OCI-LY7 (cell line): Measurements from ENCODE around the gene SPATA17. TPM values are rescaled to one million over a fixed set of nuclear protein-coding genes. Genes with fewer than 3 reads are reported as not detected.

Experiments used
- BruUV-seq: library from RNA; stranded (reverse); fragments of 400-500 nt; replicated peaks from 2 replicates; lab custom pipeline; 2021; lab: Mats Ljungman, UMichigan
- CTCF ChIA-PET: fragments of 300-600 bp; sonication (Branson Sonifier 250); formaldehyde crosslinking; loops from one replicate; lab custom pipeline; 2022; ENCODE audit warnings: antibody characterized with exemption; ENCODE audit not compliant: unreplicated experiment; lab: Charles Lee
- POLR2A ChIA-PET: fragments of 300-600 bp; sonication (Branson Sonifier 250); formaldehyde crosslinking; loops from one replicate; lab custom pipeline; 2022; ENCODE audit warnings: antibody characterized with exemption; lab: Charles Lee
- DNase-seq: peaks from one replicate; pipeline ENCODE4 v3.0.0-alpha.2; 2015; ENCODE audit warnings: low spot score
- H2AFZ ChIP-seq: fragments of 200-600 bp; sonication (generic), shearing (Covaris generic); 2 replicates; pipeline ENCODE4 v1.6.1; 2014; ENCODE audit warnings: mild to moderate bottlenecking, antibody characterized with exemption, low read length, moderate library complexity
- H3K27ac ChIP-seq: fragments of 200-600 bp; sonication (generic); 2 replicates; pipeline ENCODE4 v1.5.1; 2014; ENCODE audit warnings: mixed run types, low read depth, mild to moderate bottlenecking, moderate library complexity, low read length, inconsistent platforms; ENCODE audit not compliant: poor library complexity, severe bottlenecking
- H3K36me3 ChIP-seq: fragments of 200-600 bp; sonication (generic); 2 replicates; pipeline ENCODE4 v1.6.1; 2014; ENCODE audit warnings: mild to moderate bottlenecking, antibody characterized with exemption, low read length, moderate library complexity, mixed read lengths; ENCODE audit not compliant: insufficient read depth
- H3K4me1 ChIP-seq: fragments of 200-600 bp; sonication (generic); 2 replicates; pipeline ENCODE4 v1.5.1; 2014; ENCODE audit warnings: mild to moderate bottlenecking, low read length; ENCODE audit not compliant: insufficient read depth, poor library complexity, severe bottlenecking
- H3K4me2 ChIP-seq: fragments of 200-600 bp; sonication (generic); 2 replicates; pipeline ENCODE4 v1.6.1; 2014; ENCODE audit warnings: mild to moderate bottlenecking, low read length
- H3K4me3 ChIP-seq: fragments of 200-600 bp; sonication (generic); 2 replicates; pipeline ENCODE4 v1.5.1; 2014; ENCODE audit warnings: mild to moderate bottlenecking, low read depth, low read length; ENCODE audit not compliant: poor library complexity, severe bottlenecking
- H3K79me2 ChIP-seq: fragments of 200-600 bp; sonication (generic); 2 replicates; pipeline ENCODE4 v1.6.1; 2016; ENCODE audit warnings: low read depth, mild to moderate bottlenecking, low read length, moderate library complexity, mixed read lengths; ENCODE audit not compliant: insufficient read depth
- H3K9me2 ChIP-seq: fragments of 200-600 bp; sonication (generic); 2 replicates; pipeline ENCODE4 v1.6.1; 2016; ENCODE audit warnings: mild to moderate bottlenecking, low read length, mixed read lengths; ENCODE audit not compliant: insufficient read depth
- H3K9me3 ChIP-seq: fragments of 200-600 bp; sonication (generic); 2 replicates; pipeline ENCODE4 v1.6.1; 2014; ENCODE audit warnings: mild to moderate bottlenecking, mixed run types, low read length, mixed read lengths
- H4K20me1 ChIP-seq: fragments of 200-600 bp; sonication (generic); 2 replicates; pipeline ENCODE4 v1.6.1; 2014; ENCODE audit warnings: mild to moderate bottlenecking, antibody characterized with exemption, low read length, moderate library complexity, mixed read lengths; ENCODE audit not compliant: insufficient read depth
- CTCF ChIP-seq: fragments of 200-600 bp; sonication (generic); conservative IDR thresholded peaks from 2 replicates; pipeline ENCODE4 v1.5.1; 2014; ENCODE audit warnings: mild to moderate bottlenecking, antibody characterized with exemption, low read length, moderate library complexity, mixed read lengths
- EZH2phosphoT487 ChIP-seq: fragments of 200-600 bp; sonication (generic); IDR thresholded peaks from 2 replicates; pipeline ENCODE4 v1.6.1; 2018; ENCODE audit warnings: low read depth, borderline replicate concordance, mild to moderate bottlenecking, mixed run types, antibody characterized with exemption, low read length, moderate library complexity, mixed read lengths
- intact Hi-C: fragments of 100-400 bp; cut with micrococcal nuclease; formaldehyde crosslinking; loops from one replicate; pipeline ENCODE4 v1.10.0; 2022; ENCODE audit not compliant: unreplicated experiment
- total RNA-seq, 2 experiments: library from RNA; depleted of rRNA in 1 of 2; stranded (reverse); fragments of >200 nt in 1 of 2; shearing (Covaris generic) in 1 of 2; gene quantifications; 2 replicates each; pipeline ENCODE4 v1.2.3, GENCODE V29; 2014 to 2022

Gene SPATA17
- total RNA-seq, 2 experiments from 2014 or later, result not detected

- no peak for DNase-seq
- no peak overlapping the region for H3K4me3 ChIP-seq
- TF ChIP-seq CTCF (no peak), EZH2phosphoT487 (no peak)
- no peak overlapping the region for H3K27ac ChIP-seq
- H3K79me2 ChIP-seq, result peaks cover 13% of the 10 kb centered on the region; the same call in 1 of the 2 replicates
- intact Hi-C loops, result no loop called here
- no peaks in the 10 kb centered on the region for H3K9me3 ChIP-seq
- H3K4me2 ChIP-seq, result no peak overlapping the region
- no peaks in the 10 kb centered on the region for H3K4me1 ChIP-seq
- H2AFZ ChIP-seq, result no peak overlapping the region
- POLR2A ChIA-PET, result interaction anchor here (0.9 to 2.0 kb wide), 4 partner anchors 9 to 51 kb away, joined by 3 to 9 read pairs (median 5); partner anchors contain the start of genes GPATCH2 and SPATA17
- no TSS peak for BruUV-seq
- peaks cover 4% of the 10 kb centered on the region; the same call in 1 of the 2 replicates for H4K20me1 ChIP-seq
- H3K36me3 ChIP-seq, result peaks cover 26% of the 10 kb centered on the region; the same call in 1 of the 2 replicates
- CTCF ChIA-PET, result no interaction called here
- H3K9me2 ChIP-seq, result no peaks in the 10 kb centered on the region
These were observed 10.3 kb upstream of the SPATA17 start for GRCh38 chr1:217620814-217621213.

GRCh38 chr1:217622042-217622441, 9.1 kb upstream of the SPATA17 start:
- H3K4me3 ChIP-seq, result no peak overlapping the region
- H3K79me2 ChIP-seq, result peaks cover 19% of the 10 kb centered on the region
- intact Hi-C loops, result no loop called here
- ChIA-PET CTCF (no interaction called here), POLR2A (interaction anchor here (0.6 to 2.0 kb wide), 8 partner anchors 9 to 1102 kb away, joined by 3 to 9 read pairs (median 3); partner anchors contain the start of genes GPATCH2 and SPATA17)
- H4K20me1 ChIP-seq, result no peaks in the 10 kb centered on the region
- BruUV-seq, result no TSS peak
- no peaks in the 10 kb centered on the region for H3K9me3 ChIP-seq
- H3K9me2 ChIP-seq, result no peaks in the 10 kb centered on the region
- no peak overlapping the region for H3K4me2 ChIP-seq
- DNase-seq, result no peak
- H3K4me1 ChIP-seq, result no peaks in the 10 kb centered on the region
- no peak for TF ChIP-seq EZH2phosphoT487
- TF ChIP-seq CTCF, result no peak
- H3K27ac ChIP-seq, result no peak overlapping the region
- peaks cover 22% of the 10 kb centered on the region; the same call in 1 of the 2 replicates for H3K36me3 ChIP-seq
- no peak overlapping the region for H2AFZ ChIP-seq

GRCh38 chr1:217626321-217626720, 4.8 kb upstream of the SPATA17 start:
- Histone ChIP-seq H3K27ac (no peak overlapping the region), H3K36me3 (no peaks in the 10 kb centered on the region), H3K79me2 (peaks cover 46% of the 10 kb centered on the region), H2AFZ (no peak overlapping the region), H4K20me1 (peaks cover 11% of the 10 kb centered on the region; the same call in 1 of the 2 replicates), H3K4me2 (no peak overlapping the region), H3K4me3 (no peak overlapping the region), H3K4me1 (peaks cover 14% of the 10 kb centered on the region), H3K9me2 (no peaks in the 10 kb centered on the region), H3K9me3 (no peaks in the 10 kb centered on the region)
- intact Hi-C loops, result no loop called here
- ChIA-PET POLR2A (interaction anchor here (0.9 to 1.9 kb wide), 2 partner anchors 13 to 17 kb away, joined by 3 to 10 read pairs; no protein-coding TSS in a partner anchor), CTCF (no interaction called here)
- TF ChIP-seq EZH2phosphoT487, result no peak
- no peak for TF ChIP-seq CTCF
- DNase-seq, result no peak
- BruUV-seq, result no TSS peak
